Panc1 (cell line): ENCODE results near the gene RASSF5. TPM values are rescaled to one million over a fixed set of nuclear protein-coding genes. Genes with fewer than 3 reads are reported as not detected.

ENCODE experiments used
- ATAC-seq: fragments of 200-7000 bp; cut with Tn5 transposase; 2 replicates; pipeline ENCODE4 v1.9.1; 2020; ENCODE audit warnings: mild to moderate bottlenecking, moderate library complexity
- BruUV-seq: library from RNA; stranded (reverse); fragments of 400-500 nt; replicated peaks from 2 replicates; lab custom pipeline; 2021; lab: Mats Ljungman, UMichigan
- CTCF ChIA-PET: fragments of 300-600 bp; sonication (Branson Sonifier 250); formaldehyde crosslinking; loops from one replicate; lab custom pipeline; 2022; ENCODE audit warnings: antibody characterized with exemption; lab: Charles Lee
- POLR2A ChIA-PET: fragments of 300-600 bp; sonication (Branson Sonifier 250); formaldehyde crosslinking; loops from one replicate; lab custom pipeline; 2022; ENCODE audit warnings: antibody characterized with exemption; lab: Charles Lee
- DNase-seq: peaks from one replicate; pipeline ENCODE4 v3.0.0-alpha.2; 2010; ENCODE audit warnings: low read depth, low spot score
- H3K27ac ChIP-seq: 2 replicates; pipeline ENCODE4 v1.5.1; 2011; ENCODE audit warnings: mild to moderate bottlenecking, low read length, inconsistent platforms
- H3K27me3 ChIP-seq: fragments of 200-500 bp; sonication (Bioruptor generic); 2 replicates; pipeline ENCODE4 v1.6.0; 2014; ENCODE audit warnings: low read length, inconsistent platforms; ENCODE audit not compliant: control insufficient read depth, insufficient read depth
- H3K36me3 ChIP-seq: fragments of 200-500 bp; sonication (Bioruptor generic); 2 replicates; pipeline ENCODE4 v1.5.1; 2014; ENCODE audit warnings: inconsistent platforms, mild to moderate bottlenecking, low read length, moderate library complexity; ENCODE audit not compliant: control insufficient read depth, insufficient read depth
- H3K4me1 ChIP-seq: 2 replicates; pipeline ENCODE4 v1.5.1; 2011; ENCODE audit warnings: inconsistent platforms, mild to moderate bottlenecking, low read length, moderate library complexity; ENCODE audit not compliant: control insufficient read depth, insufficient read depth
- H3K4me3 ChIP-seq, 2 experiments: 2 replicates each; pipeline ENCODE4 v1.5.1; 2011 to 2012; ENCODE audit warnings: low read depth in 2 of 2, low read length in 2 of 2, mild to moderate bottlenecking in 2 of 2, inconsistent platforms in 1 of 2, moderate library complexity in 1 of 2
- H3K9me3 ChIP-seq: fragments of 200-500 bp; sonication (Bioruptor generic); 2 replicates; pipeline ENCODE4 v1.5.1; 2014; ENCODE audit warnings: low read depth, mild to moderate bottlenecking, inconsistent platforms, low read length, moderate library complexity; ENCODE audit not compliant: control insufficient read depth, insufficient read depth
- POLR2AphosphoS5 ChIP-seq: IDR thresholded peaks from 2 replicates; pipeline ENCODE4 v1.6.1; 2012; ENCODE audit warnings: mild to moderate bottlenecking, low read depth, low read length, moderate library complexity
- SIN3A ChIP-seq: IDR thresholded peaks from 2 replicates; pipeline ENCODE4 v1.6.1; 2012; ENCODE audit warnings: low read depth, mild to moderate bottlenecking, low read length, moderate library complexity, borderline replicate concordance; ENCODE audit not compliant: insufficient read depth
- TCF7L2 ChIP-seq: IDR thresholded peaks from 2 replicates; pipeline ENCODE4 v1.6.1; 2011; ENCODE audit warnings: mild to moderate bottlenecking, low read depth, low read length, inconsistent platforms
- in situ Hi-C: cut with HindIII; loops from 2 replicates; pipeline ENCODE4 v1.10.0; 2016; ENCODE audit warnings: low sequenced_read_pairs, low pct_unique_long_range_greater_than_20kb
- intact Hi-C: fragments of 100-400 bp; cut with micrococcal nuclease; formaldehyde crosslinking; loops from one replicate; pipeline ENCODE4 v1.10.0; 2022; ENCODE audit not compliant: unreplicated experiment
- total RNA-seq: library from RNA; stranded (reverse); gene quantifications from one replicate; pipeline ENCODE4 v1.2.1, GENCODE V29; 2021; ENCODE audit not compliant: unreplicated experiment
- TF ChIP-seq, protein P1 (sequence below), 2 experiments: IDR thresholded peaks; 2 replicates each; pipeline ENCODE4 v1.6.1; 2011 to 2012; ENCODE audit warnings: low read depth in 2 of 2, control low read depth in 1 of 2, low read length in 1 of 2, mild to moderate bottlenecking in 1 of 2, moderate library complexity in 1 of 2; ENCODE audit not compliant: insufficient read depth in 1 of 2
- TF ChIP-seq, protein P2 (sequence below): fragments of 450-650 bp; IDR thresholded peaks from 2 replicates; pipeline ENCODE4 v1.5.1; 2017; ENCODE audit warnings: mild to moderate bottlenecking

Gene RASSF5
- total RNA-seq, 1 experiment from 2014 or later, result 1.6 TPM

DNA sequence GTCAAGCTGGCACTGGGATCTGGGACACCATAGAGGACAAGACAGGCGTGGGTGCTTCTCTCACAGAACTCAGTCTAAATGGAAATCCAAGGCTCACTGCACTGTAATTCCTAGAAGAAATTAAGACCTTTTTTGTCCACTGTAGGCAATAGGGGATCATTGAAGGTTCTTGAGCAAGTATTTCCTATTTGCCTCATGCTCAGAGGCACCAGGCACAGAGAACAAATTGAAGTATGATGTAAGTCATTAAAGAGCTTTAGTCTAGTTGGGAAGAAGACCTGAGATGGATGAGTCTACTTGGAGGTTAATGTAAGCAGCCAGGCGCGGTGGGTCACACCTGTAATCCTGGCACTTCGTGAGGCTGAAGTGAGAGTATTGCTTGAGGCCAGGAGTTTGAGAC, 70.3 kb downstream of the RASSF5 start:
- Histone ChIP-seq H3K4me3 (no peak overlapping the region), H3K27me3 (no peaks in the 10 kb centered on the region; the same call in 1 of the 2 replicates), H3K27ac (no peak overlapping the region), H3K36me3 (no peaks in the 10 kb centered on the region), H3K9me3 (no peaks in the 10 kb centered on the region), H3K4me1 (no peaks in the 10 kb centered on the region)
- CTCF ChIA-PET, result no interaction called here
- intact Hi-C loops, result no loop called here
- no peak for DNase-seq
- no TSS peak for BruUV-seq
- in situ Hi-C loops, result no loop called here
- no peak for ATAC-seq
- no peak for TF ChIP-seq TCF7L2
- TF ChIP-seq SIN3A, result no peak
- TF ChIP-seq, protein P1, sequence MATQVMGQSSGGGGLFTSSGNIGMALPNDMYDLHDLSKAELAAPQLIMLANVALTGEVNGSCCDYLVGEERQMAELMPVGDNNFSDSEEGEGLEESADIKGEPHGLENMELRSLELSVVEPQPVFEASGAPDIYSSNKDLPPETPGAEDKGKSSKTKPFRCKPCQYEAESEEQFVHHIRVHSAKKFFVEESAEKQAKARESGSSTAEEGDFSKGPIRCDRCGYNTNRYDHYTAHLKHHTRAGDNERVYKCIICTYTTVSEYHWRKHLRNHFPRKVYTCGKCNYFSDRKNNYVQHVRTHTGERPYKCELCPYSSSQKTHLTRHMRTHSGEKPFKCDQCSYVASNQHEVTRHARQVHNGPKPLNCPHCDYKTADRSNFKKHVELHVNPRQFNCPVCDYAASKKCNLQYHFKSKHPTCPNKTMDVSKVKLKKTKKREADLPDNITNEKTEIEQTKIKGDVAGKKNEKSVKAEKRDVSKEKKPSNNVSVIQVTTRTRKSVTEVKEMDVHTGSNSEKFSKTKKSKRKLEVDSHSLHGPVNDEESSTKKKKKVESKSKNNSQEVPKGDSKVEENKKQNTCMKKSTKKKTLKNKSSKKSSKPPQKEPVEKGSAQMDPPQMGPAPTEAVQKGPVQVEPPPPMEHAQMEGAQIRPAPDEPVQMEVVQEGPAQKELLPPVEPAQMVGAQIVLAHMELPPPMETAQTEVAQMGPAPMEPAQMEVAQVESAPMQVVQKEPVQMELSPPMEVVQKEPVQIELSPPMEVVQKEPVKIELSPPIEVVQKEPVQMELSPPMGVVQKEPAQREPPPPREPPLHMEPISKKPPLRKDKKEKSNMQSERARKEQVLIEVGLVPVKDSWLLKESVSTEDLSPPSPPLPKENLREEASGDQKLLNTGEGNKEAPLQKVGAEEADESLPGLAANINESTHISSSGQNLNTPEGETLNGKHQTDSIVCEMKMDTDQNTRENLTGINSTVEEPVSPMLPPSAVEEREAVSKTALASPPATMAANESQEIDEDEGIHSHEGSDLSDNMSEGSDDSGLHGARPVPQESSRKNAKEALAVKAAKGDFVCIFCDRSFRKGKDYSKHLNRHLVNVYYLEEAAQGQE (IDR thresholded peaks at IDR 0.05; ENCODE audit: insufficient read depth in 1 of 2, low read depth in 2 of 2, low read length in 1 of 2), result no peak
- TF ChIP-seq, protein P2, sequence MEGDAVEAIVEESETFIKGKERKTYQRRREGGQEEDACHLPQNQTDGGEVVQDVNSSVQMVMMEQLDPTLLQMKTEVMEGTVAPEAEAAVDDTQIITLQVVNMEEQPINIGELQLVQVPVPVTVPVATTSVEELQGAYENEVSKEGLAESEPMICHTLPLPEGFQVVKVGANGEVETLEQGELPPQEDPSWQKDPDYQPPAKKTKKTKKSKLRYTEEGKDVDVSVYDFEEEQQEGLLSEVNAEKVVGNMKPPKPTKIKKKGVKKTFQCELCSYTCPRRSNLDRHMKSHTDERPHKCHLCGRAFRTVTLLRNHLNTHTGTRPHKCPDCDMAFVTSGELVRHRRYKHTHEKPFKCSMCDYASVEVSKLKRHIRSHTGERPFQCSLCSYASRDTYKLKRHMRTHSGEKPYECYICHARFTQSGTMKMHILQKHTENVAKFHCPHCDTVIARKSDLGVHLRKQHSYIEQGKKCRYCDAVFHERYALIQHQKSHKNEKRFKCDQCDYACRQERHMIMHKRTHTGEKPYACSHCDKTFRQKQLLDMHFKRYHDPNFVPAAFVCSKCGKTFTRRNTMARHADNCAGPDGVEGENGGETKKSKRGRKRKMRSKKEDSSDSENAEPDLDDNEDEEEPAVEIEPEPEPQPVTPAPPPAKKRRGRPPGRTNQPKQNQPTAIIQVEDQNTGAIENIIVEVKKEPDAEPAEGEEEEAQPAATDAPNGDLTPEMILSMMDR, result no peak
- no peak for TF ChIP-seq POLR2AphosphoS5
- POLR2A ChIA-PET, result no interaction called here

DNA sequence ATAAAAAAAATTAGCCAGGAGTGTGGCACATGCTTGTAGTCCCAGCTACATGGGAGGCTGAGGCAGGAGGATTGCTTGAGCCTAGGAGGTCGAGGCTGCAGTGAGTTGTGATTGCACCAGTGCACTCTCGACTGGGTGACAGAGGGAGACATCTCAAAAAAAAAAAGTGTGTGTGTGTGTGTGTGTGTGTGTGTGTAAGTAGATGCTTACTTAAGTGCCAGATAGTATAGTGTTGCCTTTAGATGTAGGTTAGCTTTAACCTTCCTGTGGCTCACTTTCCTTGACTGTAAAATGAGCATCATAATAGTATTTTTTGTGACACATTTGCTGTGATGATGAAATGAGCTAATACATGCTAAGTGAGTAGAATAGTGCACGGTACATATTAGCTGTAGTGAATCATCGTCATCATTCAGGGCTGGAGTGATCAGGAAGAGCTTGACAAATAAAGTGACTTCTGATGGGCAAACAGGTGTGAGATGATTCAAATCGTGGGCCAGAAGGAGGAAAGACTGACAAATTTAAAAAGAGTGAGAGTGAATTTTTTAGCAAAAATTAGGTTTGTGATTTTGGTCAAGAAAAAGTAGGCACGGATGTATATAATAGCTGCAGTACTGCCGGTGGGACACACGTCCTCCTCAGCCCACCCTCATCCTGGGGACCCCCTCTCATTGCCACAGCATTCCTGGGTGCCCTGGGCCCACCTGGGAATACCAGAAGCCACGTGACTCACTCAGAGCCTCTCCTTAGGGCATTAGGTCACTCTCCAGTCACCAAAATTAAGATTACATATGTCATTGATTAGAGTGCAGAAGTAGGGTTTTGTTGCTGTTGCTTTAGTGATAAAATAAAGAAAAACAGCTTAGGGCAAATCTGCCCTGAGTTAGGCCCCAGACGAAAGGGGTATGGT, 71.0 kb downstream of the RASSF5 start:
- intact Hi-C loops, result no loop called here
- POLR2A ChIA-PET, result interaction anchor here (0.9 kb wide), 1 partner anchor 9 kb away, joined by 3 read pairs; no protein-coding TSS in a partner anchor
- CTCF ChIA-PET, result interaction anchor here (1.0 kb wide), 1 partner anchor 33 kb away, joined by 4 read pairs; no protein-coding TSS in a partner anchor

More for the DNA sequence above, 71.0 kb downstream of the RASSF5 start:
- no TSS peak for BruUV-seq
- no peaks in the 10 kb centered on the region for H3K4me1 ChIP-seq
- H3K9me3 ChIP-seq, result no peaks in the 10 kb centered on the region
- H3K36me3 ChIP-seq, result no peaks in the 10 kb centered on the region
- DNase-seq (no peak), ATAC-seq (no peak)
- H3K27me3 ChIP-seq, result no peaks in the 10 kb centered on the region; the same call in 1 of the 2 replicates
- in situ Hi-C loops, result no loop called here
- H3K27ac ChIP-seq, result no peak overlapping the region
- TF ChIP-seq, protein P2, result no peak
- TF ChIP-seq, protein P1 (IDR thresholded peaks at IDR 0.05; ENCODE audit: insufficient read depth in 1 of 2, low read depth in 2 of 2, low read length in 1 of 2), result no peak
- TF ChIP-seq SIN3A, result no peak
- no peak for TF ChIP-seq TCF7L2
- no peak for TF ChIP-seq POLR2AphosphoS5
- H3K4me3 ChIP-seq, result no peak overlapping the region
